Measurements from ENCODE around the gene LRRC4C. TPM values are rescaled to one million over a fixed set of nuclear protein-coding genes. Genes with fewer than 3 reads are reported as not detected.
A peak's percentile ranks its signal among the peaks of the same experiment; 100 is the strongest.

Gene LRRC4C
- not detected in 2 replicates for total RNA-seq (2014; rRNA removed; shearing (Covaris generic); ENCODE audit: low replicate concordance)

GRCh38 chr11:41459465-41460401, at the start of gene LRRC4C:
TSS of gene LRRC4C (minus strand) at chr11:41459652.
- DNase-seq = peak; percentile 8
- Histone ChIP-seq H3K9me3 (no peaks in the 10 kb centered on the region), H3K27me3 (no peaks in the 10 kb centered on the region), H3K4me3 (peak within 1 kb of the TSS; percentile 33), H3K36me3 (no peaks in the 10 kb centered on the region)

- Histone ChIP-seq H3K4me3 (no peak overlapping the region), H3K9me3 (no peaks in the 10 kb centered on the region), H3K36me3 (no peaks in the 10 kb centered on the region), H3K27me3 (no peaks in the 10 kb centered on the region)
- no peak for DNase-seq
Observed at GRCh38 chr11:41508121-41508520, 48.7 kb upstream of the LRRC4C start.

- Histone ChIP-seq H3K9me3 (no peaks in the 10 kb centered on the region), H3K27me3 (no peaks in the 10 kb centered on the region), H3K4me3 (no peak overlapping the region), H3K36me3 (no peaks in the 10 kb centered on the region)
- DNase-seq = no peak
Observed at GRCh38 chr11:41499429-41499828, 40.0 kb upstream of the LRRC4C start.

- Histone ChIP-seq H3K4me3 (no peak overlapping the region), H3K9me3 (no peaks in the 10 kb centered on the region), H3K36me3 (no peaks in the 10 kb centered on the region), H3K27me3 (no peaks in the 10 kb centered on the region)
- no peak for DNase-seq
Observed at GRCh38 chr11:41498726-41499125, 39.3 kb upstream of the LRRC4C start.

- Histone ChIP-seq H3K27me3 (no peaks in the 10 kb centered on the region), H3K4me3 (no peak overlapping the region), H3K36me3 (no peaks in the 10 kb centered on the region), H3K9me3 (no peaks in the 10 kb centered on the region)
- DNase-seq = peak; percentile 88
Observed at GRCh38 chr11:41497974-41498373, 38.5 kb upstream of the LRRC4C start.

- no peak for DNase-seq
- H3K9me3 ChIP-seq = no peaks in the 10 kb centered on the region
- no peaks in the 10 kb centered on the region for H3K27me3 ChIP-seq
- no peaks in the 10 kb centered on the region for H3K36me3 ChIP-seq
- no peak overlapping the region for H3K4me3 ChIP-seq
Observed at GRCh38 chr11:41494716-41495115, 35.3 kb upstream of the LRRC4C start.

- peak; percentile 48 for DNase-seq
- Histone ChIP-seq H3K9me3 (no peaks in the 10 kb centered on the region), H3K4me3 (no peak overlapping the region), H3K27me3 (no peaks in the 10 kb centered on the region), H3K36me3 (no peaks in the 10 kb centered on the region)
Observed at GRCh38 chr11:41486424-41486823, 27.0 kb upstream of the LRRC4C start.

GRCh38 chr11:41483956-41484355, 24.5 kb upstream of the LRRC4C start:
- no peak overlapping the region for H3K4me3 ChIP-seq
- H3K27me3 ChIP-seq = no peaks in the 10 kb centered on the region
- no peak for DNase-seq
- no peaks in the 10 kb centered on the region for H3K36me3 ChIP-seq
- H3K9me3 ChIP-seq = peaks cover 4% of the 10 kb centered on the region

- DNase-seq = no peak
- Histone ChIP-seq H3K9me3 (peaks cover 4% of the 10 kb centered on the region), H3K4me3 (no peak overlapping the region)
Observed at GRCh38 chr11:41479179-41479578, 19.7 kb upstream of the LRRC4C start.

GRCh38 chr11:41461057-41461681, 1.7 kb upstream of the LRRC4C start:
- H3K27me3 ChIP-seq = no peaks in the 10 kb centered on the region
- no peaks in the 10 kb centered on the region for H3K36me3 ChIP-seq
- H3K9me3 ChIP-seq = no peaks in the 10 kb centered on the region
- H3K4me3 ChIP-seq = no peak overlapping the region
- DNase-seq = no peak

More at GRCh38 chr11:41479179-41479578, 19.7 kb upstream of the LRRC4C start:
- H3K27me3 ChIP-seq = no peaks in the 10 kb centered on the region
- H3K36me3 ChIP-seq = no peaks in the 10 kb centered on the region

- Histone ChIP-seq H3K27me3 (no peaks in the 10 kb centered on the region), H3K36me3 (no peaks in the 10 kb centered on the region), H3K9me3 (no peaks in the 10 kb centered on the region), H3K4me3 (no peak overlapping the region)
- no peak for DNase-seq
Observed at GRCh38 chr11:41458641-41459040, 811 bp downstream of the LRRC4C start.

GRCh38 chr11:41458154-41458553, 1.3 kb downstream of the LRRC4C start:
- H3K9me3 ChIP-seq = no peaks in the 10 kb centered on the region
- H3K27me3 ChIP-seq = no peaks in the 10 kb centered on the region
- no peak for DNase-seq
- no peaks in the 10 kb centered on the region for H3K36me3 ChIP-seq
- no peak overlapping the region for H3K4me3 ChIP-seq

GRCh38 chr11:41457216-41458014, 2.0 kb downstream of the LRRC4C start:
- H3K9me3 ChIP-seq = no peaks in the 10 kb centered on the region
- no peaks in the 10 kb centered on the region for H3K27me3 ChIP-seq
- DNase-seq = peak; percentile 5
- no peaks in the 10 kb centered on the region for H3K36me3 ChIP-seq
- no peak overlapping the region for H3K4me3 ChIP-seq

- Histone ChIP-seq H3K9me3 (no peaks in the 10 kb centered on the region), H3K27me3 (no peaks in the 10 kb centered on the region), H3K36me3 (no peaks in the 10 kb centered on the region), H3K4me3 (no peak overlapping the region)
- DNase-seq = no peak
Observed at GRCh38 chr11:41456269-41456668, 3.2 kb downstream of the LRRC4C start.

- Histone ChIP-seq H3K4me3 (no peak overlapping the region), H3K27me3 (no peaks in the 10 kb centered on the region), H3K9me3 (no peaks in the 10 kb centered on the region), H3K36me3 (no peaks in the 10 kb centered on the region)
- no peak for DNase-seq
Observed at GRCh38 chr11:41451011-41451410, 8.4 kb downstream of the LRRC4C start.

- no peak for DNase-seq
- Histone ChIP-seq H3K9me3 (no peaks in the 10 kb centered on the region), H3K36me3 (no peaks in the 10 kb centered on the region)
Observed at GRCh38 chr11:41449483-41450050, 9.9 kb downstream of the LRRC4C start.

GRCh38 chr11:41446566-41446965, 12.9 kb downstream of the LRRC4C start:
- Histone ChIP-seq H3K9me3 (no peaks in the 10 kb centered on the region), H3K4me3 (no peak overlapping the region), H3K36me3 (no peaks in the 10 kb centered on the region), H3K27me3 (no peaks in the 10 kb centered on the region)
- DNase-seq = no peak

More at GRCh38 chr11:41449483-41450050, 9.9 kb downstream of the LRRC4C start:
- Histone ChIP-seq H3K4me3 (no peak overlapping the region), H3K27me3 (no peaks in the 10 kb centered on the region)

Data from MG63 (cell line).